ENCODE measurements around the gene ACER1.

ACER1 gene

DNA sequence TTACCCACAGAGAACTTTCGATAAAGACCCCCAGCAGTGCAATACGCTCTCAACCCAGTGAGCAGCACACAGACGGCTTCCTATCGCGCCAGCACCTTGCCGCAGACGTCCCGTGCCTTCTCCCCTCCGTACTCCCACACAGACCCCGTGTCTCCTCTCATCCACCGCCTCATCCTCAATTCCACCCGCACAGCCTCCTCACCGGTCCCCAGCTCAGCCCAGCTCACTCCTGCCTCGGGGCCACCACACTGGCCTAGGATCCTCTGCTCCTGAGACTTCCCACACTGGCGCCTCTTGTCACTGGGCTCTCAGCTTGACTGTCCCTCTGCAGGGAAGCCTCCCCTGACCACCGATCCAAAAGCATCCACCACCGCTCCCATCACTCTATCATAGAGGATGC is 62.6 kb downstream of the ACER1 start:
- DNase-seq, result no peak
- Histone ChIP-seq H3K4me1 (ENCODE audit: control insufficient read depth, insufficient read depth, low read length, poor library complexity, severe bottlenecking) (no peaks in the 10 kb centered on the region), H3K27me3 (replicated peaks; ENCODE audit: control insufficient read depth, insufficient read depth, low read length, poor library complexity, severe bottlenecking) (no peaks in the 10 kb centered on the region), H3K36me3 (ENCODE audit: control insufficient read depth, insufficient read depth, low read length) (peaks cover 24% of the 10 kb centered on the region), H3K9me3 (ENCODE audit: control insufficient read depth, low read length) (no peaks in the 10 kb centered on the region), H3K27ac (ENCODE audit: insufficient read depth, low read length, poor library complexity, severe bottlenecking) (no peak overlapping the region), H3K4me3 (ENCODE audit: insufficient read depth, low read depth, low read length, poor library complexity, severe bottlenecking) (no peak overlapping the region)

- H3K27me3 ChIP-seq (replicated peaks; ENCODE audit: control insufficient read depth, insufficient read depth, low read length, poor library complexity, severe bottlenecking), result no peaks in the 10 kb centered on the region
- no peak overlapping the region for H3K4me3 ChIP-seq (ENCODE audit: insufficient read depth, low read depth, low read length, poor library complexity, severe bottlenecking)
- H3K9me3 ChIP-seq (ENCODE audit: control insufficient read depth, low read length), result no peaks in the 10 kb centered on the region
- peaks cover 24% of the 10 kb centered on the region for H3K36me3 ChIP-seq (ENCODE audit: control insufficient read depth, insufficient read depth, low read length)
- DNase-seq, result no peak
- H3K27ac ChIP-seq (ENCODE audit: insufficient read depth, low read length, poor library complexity, severe bottlenecking), result no peak overlapping the region
- H3K4me1 ChIP-seq (ENCODE audit: control insufficient read depth, insufficient read depth, low read length, poor library complexity, severe bottlenecking), result no peaks in the 10 kb centered on the region
These were observed 63.2 kb downstream of the ACER1 start for GRCh38 chr19:6270076-6270745.

DNA sequence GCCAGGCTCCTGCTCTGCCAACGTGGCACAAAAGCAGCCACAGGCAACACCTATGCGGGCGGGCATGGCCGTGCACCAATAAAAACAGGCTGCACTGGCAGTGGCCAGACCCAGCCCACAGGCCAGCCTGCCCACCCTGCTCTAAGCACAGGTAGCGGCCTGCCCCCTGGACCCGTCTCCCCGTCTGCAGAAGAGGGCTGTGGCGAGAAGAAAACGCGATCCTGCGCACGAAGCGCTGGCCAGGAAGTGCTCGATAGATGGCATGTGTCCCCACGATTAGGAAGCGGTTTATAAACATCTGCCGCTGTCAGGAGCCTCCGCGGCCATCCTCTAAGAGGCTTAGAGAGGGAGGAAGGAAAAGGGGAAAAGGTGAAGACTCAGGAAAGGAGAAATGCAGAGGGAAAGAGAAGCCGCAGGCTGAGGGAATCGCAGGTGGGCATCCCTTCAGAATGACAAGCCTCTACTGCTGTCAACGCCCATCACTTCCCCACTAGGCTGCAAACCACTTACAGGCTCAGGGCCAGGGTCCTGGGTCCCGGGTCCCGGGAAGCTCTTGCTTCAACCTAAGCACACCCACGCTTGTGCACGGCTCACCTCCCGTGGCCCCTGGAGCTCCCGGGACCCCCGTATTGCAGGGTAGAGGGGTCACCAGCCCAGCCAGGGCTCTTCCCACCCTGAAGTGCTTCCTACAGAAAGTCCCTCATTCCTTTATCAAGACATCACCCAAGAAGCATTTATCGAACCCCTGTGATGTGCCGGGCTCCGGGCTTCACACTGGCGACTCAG is 64.1 kb downstream of the ACER1 start:
- H3K36me3 ChIP-seq (ENCODE audit: control insufficient read depth, insufficient read depth, low read length), result peaks cover 25% of the 10 kb centered on the region
- no peaks in the 10 kb centered on the region for H3K4me1 ChIP-seq (ENCODE audit: control insufficient read depth, insufficient read depth, low read length, poor library complexity, severe bottlenecking)
- H3K9me3 ChIP-seq (ENCODE audit: control insufficient read depth, low read length), result no peaks in the 10 kb centered on the region
- no peak for DNase-seq
- no peak overlapping the region for H3K4me3 ChIP-seq (ENCODE audit: insufficient read depth, low read depth, low read length, poor library complexity, severe bottlenecking)
- H3K27me3 ChIP-seq (replicated peaks; ENCODE audit: control insufficient read depth, insufficient read depth, low read length, poor library complexity, severe bottlenecking), result no peaks in the 10 kb centered on the region
- H3K27ac ChIP-seq (ENCODE audit: insufficient read depth, low read length, poor library complexity, severe bottlenecking), result no peak overlapping the region

DNA sequence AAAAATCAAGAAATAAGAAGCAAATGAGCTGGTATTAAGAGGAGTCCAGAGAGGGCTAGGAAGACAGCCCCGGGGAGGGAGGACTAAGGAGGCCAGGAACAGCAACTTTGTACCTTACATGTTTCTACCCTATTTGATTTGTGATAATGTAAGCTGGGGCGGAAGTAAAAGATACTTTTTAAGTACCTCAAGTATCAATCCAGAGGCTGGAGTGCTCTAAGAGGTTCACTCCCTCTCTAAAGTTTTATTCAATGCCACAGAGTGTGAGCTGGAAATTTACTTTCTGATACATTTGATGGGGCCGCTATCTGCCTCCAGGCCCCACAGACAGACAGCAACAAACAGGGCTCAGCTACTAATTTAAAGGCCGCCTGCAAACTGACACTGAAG is 65.0 kb downstream of the ACER1 start:
- Histone ChIP-seq H3K9me3 (ENCODE audit: control insufficient read depth, low read length) (no peaks in the 10 kb centered on the region), H3K4me1 (ENCODE audit: control insufficient read depth, insufficient read depth, low read length, poor library complexity, severe bottlenecking) (no peaks in the 10 kb centered on the region), H3K27me3 (replicated peaks; ENCODE audit: control insufficient read depth, insufficient read depth, low read length, poor library complexity, severe bottlenecking) (no peaks in the 10 kb centered on the region), H3K27ac (ENCODE audit: insufficient read depth, low read length, poor library complexity, severe bottlenecking) (no peak overlapping the region), H3K36me3 (ENCODE audit: control insufficient read depth, insufficient read depth, low read length) (peaks cover 27% of the 10 kb centered on the region), H3K4me3 (ENCODE audit: insufficient read depth, low read depth, low read length, poor library complexity, severe bottlenecking) (no peak overlapping the region)
- DNase-seq, result no peak

- no peaks in the 10 kb centered on the region for H3K4me1 ChIP-seq (ENCODE audit: control insufficient read depth, insufficient read depth, low read length, poor library complexity, severe bottlenecking)
- H3K4me3 ChIP-seq (ENCODE audit: insufficient read depth, low read depth, low read length, poor library complexity, severe bottlenecking), result no peak overlapping the region
- H3K9me3 ChIP-seq (ENCODE audit: control insufficient read depth, low read length), result no peaks in the 10 kb centered on the region
- no peak for DNase-seq
- no peak overlapping the region for H3K27ac ChIP-seq (ENCODE audit: insufficient read depth, low read length, poor library complexity, severe bottlenecking)
- no peaks in the 10 kb centered on the region for H3K27me3 ChIP-seq (replicated peaks; ENCODE audit: control insufficient read depth, insufficient read depth, low read length, poor library complexity, severe bottlenecking)
- peaks cover 27% of the 10 kb centered on the region for H3K36me3 ChIP-seq (ENCODE audit: control insufficient read depth, insufficient read depth, low read length)
These were observed 65.6 kb downstream of the ACER1 start for GRCh38 chr19:6267552-6268381.

DNA sequence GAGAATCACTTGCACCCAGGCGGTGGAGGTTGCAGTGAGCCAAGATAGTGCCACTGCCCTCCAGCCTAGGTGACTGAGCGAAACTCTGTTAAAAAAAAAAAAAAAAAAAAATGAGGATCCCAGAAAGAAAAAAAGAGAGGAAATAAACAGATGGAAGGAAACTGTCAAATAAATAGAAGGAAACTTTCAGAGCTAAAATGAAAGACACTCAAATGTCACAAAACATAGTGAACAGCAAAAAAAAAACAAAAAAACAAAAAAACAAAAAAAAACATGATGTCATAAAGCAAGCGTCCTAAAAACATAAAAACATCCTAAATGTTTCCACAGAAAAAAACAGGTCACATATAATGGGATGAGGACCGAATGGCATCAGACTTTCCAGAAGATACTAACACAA is 68.6 kb downstream of the ACER1 start:
- Histone ChIP-seq H3K4me3 (ENCODE audit: insufficient read depth, low read depth, low read length, poor library complexity, severe bottlenecking) (no peak overlapping the region), H3K27ac (ENCODE audit: insufficient read depth, low read length, poor library complexity, severe bottlenecking) (no peak overlapping the region), H3K27me3 (replicated peaks; ENCODE audit: control insufficient read depth, insufficient read depth, low read length, poor library complexity, severe bottlenecking) (no peaks in the 10 kb centered on the region), H3K36me3 (ENCODE audit: control insufficient read depth, insufficient read depth, low read length) (peaks cover 43% of the 10 kb centered on the region), H3K4me1 (ENCODE audit: control insufficient read depth, insufficient read depth, low read length, poor library complexity, severe bottlenecking) (no peaks in the 10 kb centered on the region), H3K9me3 (ENCODE audit: control insufficient read depth, low read length) (no peaks in the 10 kb centered on the region)
- no peak for DNase-seq

- DNase-seq, result no peak
- H3K27ac ChIP-seq (ENCODE audit: insufficient read depth, low read length, poor library complexity, severe bottlenecking), result no peak overlapping the region
- H3K4me1 ChIP-seq (ENCODE audit: control insufficient read depth, insufficient read depth, low read length, poor library complexity, severe bottlenecking), result no peaks in the 10 kb centered on the region
- no peak overlapping the region for H3K4me3 ChIP-seq (ENCODE audit: insufficient read depth, low read depth, low read length, poor library complexity, severe bottlenecking)
- H3K27me3 ChIP-seq (replicated peaks; ENCODE audit: control insufficient read depth, insufficient read depth, low read length, poor library complexity, severe bottlenecking), result no peaks in the 10 kb centered on the region
- peaks cover 44% of the 10 kb centered on the region for H3K36me3 ChIP-seq (ENCODE audit: control insufficient read depth, insufficient read depth, low read length)
- no peaks in the 10 kb centered on the region for H3K9me3 ChIP-seq (ENCODE audit: control insufficient read depth, low read length)
These were observed 69.5 kb downstream of the ACER1 start for GRCh38 chr19:6263735-6264444.

DNA sequence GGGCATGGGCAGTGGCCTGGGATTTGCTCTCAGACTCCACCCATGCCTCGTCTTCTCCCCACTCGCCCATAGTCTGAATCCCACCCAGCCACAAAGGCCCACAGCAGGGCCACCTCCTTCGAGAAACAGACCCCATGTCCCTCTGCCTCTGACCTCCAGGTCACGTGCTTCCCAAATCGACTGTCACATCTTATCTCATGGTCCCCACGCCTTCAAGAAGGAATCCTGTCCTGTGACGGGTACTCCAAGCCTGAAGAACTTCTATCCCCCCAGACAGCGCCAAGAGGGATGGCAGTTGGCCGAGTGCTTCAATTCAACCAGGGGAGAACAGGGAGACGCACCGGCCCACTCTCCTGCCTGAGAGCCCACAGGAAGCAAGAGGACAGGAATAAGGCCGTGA is 70.1 kb downstream of the ACER1 start:
- no peaks in the 10 kb centered on the region for H3K9me3 ChIP-seq (ENCODE audit: control insufficient read depth, low read length)
- no peaks in the 10 kb centered on the region for H3K27me3 ChIP-seq (replicated peaks; ENCODE audit: control insufficient read depth, insufficient read depth, low read length, poor library complexity, severe bottlenecking)
- H3K27ac ChIP-seq (ENCODE audit: insufficient read depth, low read length, poor library complexity, severe bottlenecking), result no peak overlapping the region
- H3K4me1 ChIP-seq (ENCODE audit: control insufficient read depth, insufficient read depth, low read length, poor library complexity, severe bottlenecking), result no peaks in the 10 kb centered on the region
- H3K36me3 ChIP-seq (ENCODE audit: control insufficient read depth, insufficient read depth, low read length), result peaks cover 41% of the 10 kb centered on the region
- no peak for DNase-seq
- no peak overlapping the region for H3K4me3 ChIP-seq (ENCODE audit: insufficient read depth, low read depth, low read length, poor library complexity, severe bottlenecking)

- Histone ChIP-seq H3K36me3 (ENCODE audit: control insufficient read depth, insufficient read depth, low read length) (peaks cover 38% of the 10 kb centered on the region), H3K9me3 (ENCODE audit: control insufficient read depth, low read length) (no peaks in the 10 kb centered on the region), H3K27me3 (replicated peaks; ENCODE audit: control insufficient read depth, insufficient read depth, low read length, poor library complexity, severe bottlenecking) (no peaks in the 10 kb centered on the region), H3K4me3 (ENCODE audit: insufficient read depth, low read depth, low read length, poor library complexity, severe bottlenecking) (no peak overlapping the region), H3K4me1 (ENCODE audit: control insufficient read depth, insufficient read depth, low read length, poor library complexity, severe bottlenecking) (no peaks in the 10 kb centered on the region), H3K27ac (ENCODE audit: insufficient read depth, low read length, poor library complexity, severe bottlenecking) (no peak overlapping the region)
- no peak for DNase-seq
These were observed 70.9 kb downstream of the ACER1 start for GRCh38 chr19:6262519-6262918.
